Measurements from ENCODE around the gene CTSO.

DNA sequence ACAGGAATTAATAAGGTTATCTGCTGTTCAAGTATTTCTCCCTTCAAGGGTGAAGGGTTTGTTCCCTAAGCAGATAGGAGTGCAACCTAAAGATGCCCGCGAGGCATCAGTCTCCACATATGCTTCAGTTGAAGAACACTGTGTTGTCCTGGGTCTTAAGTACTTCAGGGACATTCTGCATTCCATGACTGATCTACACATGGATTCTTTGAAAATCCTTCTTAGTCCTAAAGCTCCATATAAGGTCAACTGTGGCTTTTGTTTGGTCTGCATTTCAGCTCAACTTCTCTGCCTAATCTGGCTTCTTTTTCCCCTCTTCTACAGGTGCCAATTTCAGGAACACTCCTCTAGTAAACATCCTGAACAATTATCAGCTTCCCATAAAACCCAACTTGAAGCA lies 21.8 kb upstream of the CTSO start:
- TF ChIP-seq POLR2A (IDR thresholded peaks at IDR 0.05): no peak
- TF ChIP-seq, protein P1, sequence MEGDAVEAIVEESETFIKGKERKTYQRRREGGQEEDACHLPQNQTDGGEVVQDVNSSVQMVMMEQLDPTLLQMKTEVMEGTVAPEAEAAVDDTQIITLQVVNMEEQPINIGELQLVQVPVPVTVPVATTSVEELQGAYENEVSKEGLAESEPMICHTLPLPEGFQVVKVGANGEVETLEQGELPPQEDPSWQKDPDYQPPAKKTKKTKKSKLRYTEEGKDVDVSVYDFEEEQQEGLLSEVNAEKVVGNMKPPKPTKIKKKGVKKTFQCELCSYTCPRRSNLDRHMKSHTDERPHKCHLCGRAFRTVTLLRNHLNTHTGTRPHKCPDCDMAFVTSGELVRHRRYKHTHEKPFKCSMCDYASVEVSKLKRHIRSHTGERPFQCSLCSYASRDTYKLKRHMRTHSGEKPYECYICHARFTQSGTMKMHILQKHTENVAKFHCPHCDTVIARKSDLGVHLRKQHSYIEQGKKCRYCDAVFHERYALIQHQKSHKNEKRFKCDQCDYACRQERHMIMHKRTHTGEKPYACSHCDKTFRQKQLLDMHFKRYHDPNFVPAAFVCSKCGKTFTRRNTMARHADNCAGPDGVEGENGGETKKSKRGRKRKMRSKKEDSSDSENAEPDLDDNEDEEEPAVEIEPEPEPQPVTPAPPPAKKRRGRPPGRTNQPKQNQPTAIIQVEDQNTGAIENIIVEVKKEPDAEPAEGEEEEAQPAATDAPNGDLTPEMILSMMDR (IDR thresholded peaks at IDR 0.05 in 4 of 5, conservative IDR thresholded peaks at IDR 0.05 in 1 of 5): no peak

Measured in gastrocnemius medialis (tissue), 4 donors.